K562 (cell line): ENCODE measurements around the gene CFAP97D2. TPM values are rescaled to one million over a fixed set of nuclear protein-coding genes. Genes with fewer than 3 reads are reported as not detected.

ENCODE experiments used
- ARID3A ChIP-seq: IDR thresholded peaks from 2 replicates; pipeline ENCODE4 v1.6.1; 2012; ENCODE audit warnings: low read depth, low read length, improper control_type of control experiment, borderline replicate concordance
- CAMTA2 ChIP-seq: fragments of 250-450 bp; sonication (Bioruptor Pico); conservative IDR thresholded peaks from 2 replicates; pipeline ENCODE4 v1.5.1; 2022
- CREBBP ChIP-seq: IDR thresholded peaks from one replicate; pipeline ENCODE4 v1.6.1; 2012; ENCODE audit warnings: low read depth, mild to moderate bottlenecking, control low read depth, inconsistent platforms, low read length
- E2F5 ChIP-seq: sonication (generic); formaldehyde crosslinking; IDR thresholded peaks from 2 replicates; pipeline ENCODE4 v1.8.0; 2022; ENCODE audit warnings: mild to moderate bottlenecking, missing genetic modification reagents
- E2F8 ChIP-seq: fragments of 450-650 bp; IDR thresholded peaks from 2 replicates; pipeline ENCODE4 v1.7.1; 2018; ENCODE audit warnings: mild to moderate bottlenecking, low read depth; ENCODE audit not compliant: partially characterized antibody
- GABPB1 ChIP-seq: sonication (generic); formaldehyde crosslinking; IDR thresholded peaks from 2 replicates; pipeline ENCODE4 v1.8.0; 2022; ENCODE audit warnings: mild to moderate bottlenecking, missing genetic modification reagents
- HNRNPH1 ChIP-seq: fragments of 200-400 bp; formaldehyde crosslinking; optimal IDR thresholded peaks from 2 replicates; pipeline ENCODE3; 2017; ENCODE audit warnings: low read depth, mild to moderate bottlenecking, low read length, moderate library complexity
- MAFK ChIP-seq: IDR thresholded peaks from 2 replicates; pipeline ENCODE4 v1.6.1; 2011; ENCODE audit warnings: low read length, improper control_type of control experiment
- NR3C1 ChIP-seq: sonication (generic); formaldehyde crosslinking; IDR thresholded peaks from 2 replicates; pipeline ENCODE4 v1.8.1; 2022; ENCODE audit warnings: missing genetic modification reagents
- RB1 ChIP-seq: fragments of 450-650 bp; IDR thresholded peaks from 2 replicates; pipeline ENCODE4 v1.6.1; 2017; ENCODE audit warnings: low read depth, mild to moderate bottlenecking
- RFX5 ChIP-seq: IDR thresholded peaks from 2 replicates; pipeline ENCODE4 v1.6.1; 2011; ENCODE audit warnings: low read depth, mild to moderate bottlenecking, improper control_type of control experiment, low read length
- SP1 ChIP-seq: sonication (generic); formaldehyde crosslinking; IDR thresholded peaks from 2 replicates; pipeline ENCODE4 v1.8.1; 2022; ENCODE audit warnings: mild to moderate bottlenecking, missing genetic modification reagents
- SREBF2 ChIP-seq: sonication (generic); formaldehyde crosslinking; IDR thresholded peaks from 2 replicates; pipeline ENCODE4 v1.4.0; 2020; ENCODE audit warnings: mild to moderate bottlenecking, missing genetic modification reagents
- TAL1 ChIP-seq: fragments of 450-650 bp; IDR thresholded peaks from 2 replicates; pipeline ENCODE4 v1.6.1; 2016; ENCODE audit warnings: mild to moderate bottlenecking
- ZNF384 ChIP-seq: IDR thresholded peaks from 2 replicates; pipeline ENCODE4 v1.6.1; 2012; ENCODE audit warnings: low read depth, low read length, improper control_type of control experiment
- ZNF79 ChIP-seq: fragments of 250-450 bp; sonication (Bioruptor Pico); IDR thresholded peaks from 2 replicates; pipeline ENCODE4 v1.4.0; 2020; ENCODE audit warnings: low read depth, mild to moderate bottlenecking, moderate library complexity
- polyA plus RNA-seq, 8 experiments: library from polyadenylated mRNA; depleted of rRNA in 4 of 8; stranded (reverse) in 5 of 8; unstranded in 3 of 8; fragments of >200 nt; fragmentation: Nextera tagmentation in 2 of 8; fragmentation: Illumina TruSeq in 1 of 8; extraction: Ambion mirVana in 2 of 8; extraction: Trizol in 1 of 8; gene quantifications; 2 replicates each; pipeline versions ENCODE4 v1.2.1 to v1.2.3, GENCODE V29; 2011 to 2014; ENCODE audit warnings: inconsistent platforms in 1 of 8, missing spikeins in 1 of 8
- total RNA-seq, 7 experiments: library from RNA; depleted of rRNA in 6 of 7; stranded (reverse); fragments of >200 nt in 6 of 7; fragmentation: Illumina TruSeq in 2 of 7; extraction: Trizol in 2 of 7; gene quantifications; 2 replicates each; pipeline versions ENCODE4 v1.2.1 to v1.2.3, GENCODE V29; 2011 to 2021; ENCODE audit warnings: low replicate concordance in 1 of 7
- TF ChIP-seq, protein P1 (sequence below): fragments of 450-650 bp; formaldehyde crosslinking; conservative IDR thresholded peaks from 2 replicates; pipeline ENCODE4 v1.4.0; 2022; ENCODE audit warnings: mild to moderate bottlenecking, missing genetic modification characterization
- TF ChIP-seq, protein P2 (sequence below): sonication (generic); formaldehyde crosslinking; IDR thresholded peaks from 2 replicates; pipeline ENCODE4 v1.8.1; 2023; ENCODE audit warnings: mild to moderate bottlenecking, missing genetic modification reagents
- TF ChIP-seq, protein P3 (sequence below): fragments of 450-650 bp; formaldehyde crosslinking; IDR thresholded peaks from 2 replicates; pipeline ENCODE4 v1.4.0; 2022; ENCODE audit warnings: mild to moderate bottlenecking, moderate library complexity

The CFAP97D2 gene
- total and polyA plus RNA-seq, 9 of the 15 experiments (the other 6 are each of a cell fraction or from before 2014, with no cell fraction given) = not detected

DNA sequence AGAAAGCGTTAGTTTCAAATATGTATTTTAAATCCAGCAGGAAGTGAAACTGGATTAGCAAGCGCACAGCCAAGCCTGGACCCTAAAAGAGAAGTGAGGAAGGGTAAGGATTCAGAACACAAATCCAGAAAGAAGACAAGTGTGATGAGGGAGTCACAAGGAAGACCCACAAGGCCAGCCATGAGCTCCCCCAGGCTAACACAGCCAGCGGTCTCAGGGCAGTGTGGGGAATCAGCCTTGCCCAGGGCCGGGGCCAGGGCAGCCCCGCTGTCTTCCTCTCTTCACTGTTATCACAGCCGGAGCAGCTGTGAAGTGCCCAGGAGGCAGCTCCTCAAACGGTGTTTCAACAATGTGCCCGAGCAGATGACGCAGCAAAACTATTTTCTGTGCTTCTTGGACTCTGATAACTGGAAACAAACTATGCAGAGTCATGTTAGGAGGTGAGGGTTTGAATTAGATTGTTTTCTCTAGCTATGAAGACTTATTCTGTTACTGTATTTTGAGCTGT, 43.5 kb downstream of the CFAP97D2 start (continued):
- TF ChIP-seq NR3C1 (CRISPR knock-in tag) (no peak), SP1 (CRISPR knock-in tag) (no peak), SREBF2 (no peak), GABPB1 (no peak), RB1 (peak; percentile 22; the same call in 1 of the 2 replicates), TAL1 (peak; percentile 86), ZNF384 (no peak), CREBBP (no peak), RFX5 (no peak), ARID3A (no peak), E2F5 (CRISPR knock-in tag) (no peak), ZNF79 (CRISPR knock-in tag) (no peak), E2F8 (no peak), HNRNPH1 (no peak), MAFK (peak; percentile 95), CAMTA2 (CRISPR knock-in tag) (no peak)
- TF ChIP-seq, protein P1, sequence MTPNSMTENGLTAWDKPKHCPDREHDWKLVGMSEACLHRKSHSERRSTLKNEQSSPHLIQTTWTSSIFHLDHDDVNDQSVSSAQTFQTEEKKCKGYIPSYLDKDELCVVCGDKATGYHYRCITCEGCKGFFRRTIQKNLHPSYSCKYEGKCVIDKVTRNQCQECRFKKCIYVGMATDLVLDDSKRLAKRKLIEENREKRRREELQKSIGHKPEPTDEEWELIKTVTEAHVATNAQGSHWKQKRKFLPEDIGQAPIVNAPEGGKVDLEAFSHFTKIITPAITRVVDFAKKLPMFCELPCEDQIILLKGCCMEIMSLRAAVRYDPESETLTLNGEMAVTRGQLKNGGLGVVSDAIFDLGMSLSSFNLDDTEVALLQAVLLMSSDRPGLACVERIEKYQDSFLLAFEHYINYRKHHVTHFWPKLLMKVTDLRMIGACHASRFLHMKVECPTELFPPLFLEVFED (CRISPR knock-in tag) = no peak
- TF ChIP-seq, protein P2, sequence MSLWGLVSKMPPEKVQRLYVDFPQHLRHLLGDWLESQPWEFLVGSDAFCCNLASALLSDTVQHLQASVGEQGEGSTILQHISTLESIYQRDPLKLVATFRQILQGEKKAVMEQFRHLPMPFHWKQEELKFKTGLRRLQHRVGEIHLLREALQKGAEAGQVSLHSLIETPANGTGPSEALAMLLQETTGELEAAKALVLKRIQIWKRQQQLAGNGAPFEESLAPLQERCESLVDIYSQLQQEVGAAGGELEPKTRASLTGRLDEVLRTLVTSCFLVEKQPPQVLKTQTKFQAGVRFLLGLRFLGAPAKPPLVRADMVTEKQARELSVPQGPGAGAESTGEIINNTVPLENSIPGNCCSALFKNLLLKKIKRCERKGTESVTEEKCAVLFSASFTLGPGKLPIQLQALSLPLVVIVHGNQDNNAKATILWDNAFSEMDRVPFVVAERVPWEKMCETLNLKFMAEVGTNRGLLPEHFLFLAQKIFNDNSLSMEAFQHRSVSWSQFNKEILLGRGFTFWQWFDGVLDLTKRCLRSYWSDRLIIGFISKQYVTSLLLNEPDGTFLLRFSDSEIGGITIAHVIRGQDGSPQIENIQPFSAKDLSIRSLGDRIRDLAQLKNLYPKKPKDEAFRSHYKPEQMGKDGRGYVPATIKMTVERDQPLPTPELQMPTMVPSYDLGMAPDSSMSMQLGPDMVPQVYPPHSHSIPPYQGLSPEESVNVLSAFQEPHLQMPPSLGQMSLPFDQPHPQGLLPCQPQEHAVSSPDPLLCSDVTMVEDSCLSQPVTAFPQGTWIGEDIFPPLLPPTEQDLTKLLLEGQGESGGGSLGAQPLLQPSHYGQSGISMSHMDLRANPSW (CRISPR knock-in tag) = no peak
- TF ChIP-seq, protein P3, sequence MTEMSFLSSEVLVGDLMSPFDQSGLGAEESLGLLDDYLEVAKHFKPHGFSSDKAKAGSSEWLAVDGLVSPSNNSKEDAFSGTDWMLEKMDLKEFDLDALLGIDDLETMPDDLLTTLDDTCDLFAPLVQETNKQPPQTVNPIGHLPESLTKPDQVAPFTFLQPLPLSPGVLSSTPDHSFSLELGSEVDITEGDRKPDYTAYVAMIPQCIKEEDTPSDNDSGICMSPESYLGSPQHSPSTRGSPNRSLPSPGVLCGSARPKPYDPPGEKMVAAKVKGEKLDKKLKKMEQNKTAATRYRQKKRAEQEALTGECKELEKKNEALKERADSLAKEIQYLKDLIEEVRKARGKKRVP (CRISPR knock-in tag) = peak; percentile 34; the same call in 1 of the 2 replicates
